ENCODE results near the gene DCDC2C.
"Not testable (repeated sequence)": the region's sequence is repeated elsewhere in the genome, so short reads cannot be mapped to it uniquely, and the experiment has no call there.

Gene DCDC2C

GRCh38 chr2:3807853-3808252, 104.5 kb downstream of the DCDC2C start:
- Histone ChIP-seq H3K4me2 (ENCODE audit: low read length) (no peak overlapping the region), H3K27ac (ENCODE audit: low read depth, low read length, poor library complexity, severe bottlenecking) (no peak overlapping the region), H3K9me3 (ENCODE audit: low read length) (no peaks in the 10 kb centered on the region), H3K27me3 (ENCODE audit: insufficient read depth, low read length) (no peaks in the 10 kb centered on the region; the same call in 1 of the 2 replicates), H3K79me2 (ENCODE audit: insufficient read depth, low read length) (no peaks in the 10 kb centered on the region), H3K4me3 (ENCODE audit: low read depth, low read length, poor library complexity, severe bottlenecking) (no peak overlapping the region), H2AFZ (ENCODE audit: low read length) (no peak overlapping the region), H3F3A (ENCODE audit: insufficient read depth, low read length) (no peaks in the 10 kb centered on the region), H3K36me3 (ENCODE audit: insufficient read depth, low read length) (no peaks in the 10 kb centered on the region), H4K20me1 (ENCODE audit: insufficient read depth, low read length) (no peaks in the 10 kb centered on the region), H3K4me1 (ENCODE audit: insufficient read depth, low read length, severe bottlenecking) (no peaks in the 10 kb centered on the region), H3K9ac (ENCODE audit: low read length) (no peak overlapping the region), H3K9me2 (ENCODE audit: low read depth, low read length) (no peaks in the 10 kb centered on the region)
- no peak for TF ChIP-seq CTCF (IDR thresholded peaks at IDR 0.05; ENCODE audit: low read length)
- no peak for TF ChIP-seq EZH2 (IDR thresholded peaks at IDR 0.05; ENCODE audit: borderline replicate concordance, low read length)

GRCh38 chr2:3814706-3815245, 111.4 kb downstream of the DCDC2C start:
- H3K4me2 ChIP-seq (ENCODE audit: low read length): no peak overlapping the region
- H3K36me3 ChIP-seq (ENCODE audit: insufficient read depth, low read length): no peaks in the 10 kb centered on the region
- no peak overlapping the region for H3K4me3 ChIP-seq (ENCODE audit: low read depth, low read length, poor library complexity, severe bottlenecking)
- H3K4me1 ChIP-seq (ENCODE audit: insufficient read depth, low read length, severe bottlenecking): no peaks in the 10 kb centered on the region
- H4K20me1 ChIP-seq (ENCODE audit: insufficient read depth, low read length): no peaks in the 10 kb centered on the region
- no peak for TF ChIP-seq EZH2 (IDR thresholded peaks at IDR 0.05; ENCODE audit: borderline replicate concordance, low read length)
- no peak for TF ChIP-seq CTCF (IDR thresholded peaks at IDR 0.05; ENCODE audit: low read length)
- no peak overlapping the region for H3K27ac ChIP-seq (ENCODE audit: low read depth, low read length, poor library complexity, severe bottlenecking)
- H3K9me3 ChIP-seq (ENCODE audit: low read length): no peaks in the 10 kb centered on the region
- H3K9me2 ChIP-seq (ENCODE audit: low read depth, low read length): no peaks in the 10 kb centered on the region
- no peak overlapping the region for H3K9ac ChIP-seq (ENCODE audit: low read length)
- no peaks in the 10 kb centered on the region for H3K79me2 ChIP-seq (ENCODE audit: insufficient read depth, low read length)
- H2AFZ ChIP-seq (ENCODE audit: low read length): no peak overlapping the region
- no peaks in the 10 kb centered on the region for H3K27me3 ChIP-seq (ENCODE audit: insufficient read depth, low read length)
- H3F3A ChIP-seq (ENCODE audit: insufficient read depth, low read length): no peaks in the 10 kb centered on the region

GRCh38 chr2:3817144-3817543, 113.8 kb downstream of the DCDC2C start:
- not testable (repeated sequence) for H3F3A ChIP-seq (ENCODE audit: insufficient read depth, low read length); H3K4me1 ChIP-seq (ENCODE audit: insufficient read depth, low read length, severe bottlenecking); H3K27me3 ChIP-seq (ENCODE audit: insufficient read depth, low read length); H2AFZ ChIP-seq (ENCODE audit: low read length); H3K4me2 ChIP-seq (ENCODE audit: low read length); H3K79me2 ChIP-seq (ENCODE audit: insufficient read depth, low read length); H3K4me3 ChIP-seq (ENCODE audit: low read depth, low read length, poor library complexity, severe bottlenecking); H4K20me1 ChIP-seq (ENCODE audit: insufficient read depth, low read length); H3K27ac ChIP-seq (ENCODE audit: low read depth, low read length, poor library complexity, severe bottlenecking); H3K9ac ChIP-seq (ENCODE audit: low read length); H3K9me3 ChIP-seq (ENCODE audit: low read length); H3K9me2 ChIP-seq (ENCODE audit: low read depth, low read length); H3K36me3 ChIP-seq (ENCODE audit: insufficient read depth, low read length)

- no peaks in the 10 kb centered on the region for H3K79me2 ChIP-seq (ENCODE audit: insufficient read depth, low read length)
These were observed 120.4 kb downstream of the DCDC2C start for GRCh38 chr2:3823748-3824147.

More at GRCh38 chr2:3823748-3824147, 120.4 kb downstream of the DCDC2C start:
- Histone ChIP-seq H3K9me2 (ENCODE audit: low read depth, low read length) (no peaks in the 10 kb centered on the region), H3K36me3 (ENCODE audit: insufficient read depth, low read length) (no peaks in the 10 kb centered on the region), H3K9ac (ENCODE audit: low read length) (no peak overlapping the region), H4K20me1 (ENCODE audit: insufficient read depth, low read length) (no peaks in the 10 kb centered on the region), H3K27me3 (ENCODE audit: insufficient read depth, low read length) (no peaks in the 10 kb centered on the region), H3F3A (ENCODE audit: insufficient read depth, low read length) (no peaks in the 10 kb centered on the region), H3K4me2 (ENCODE audit: low read length) (no peak overlapping the region), H3K4me3 (ENCODE audit: low read depth, low read length, poor library complexity, severe bottlenecking) (no peak overlapping the region), H3K9me3 (ENCODE audit: low read length) (no peaks in the 10 kb centered on the region), H3K4me1 (ENCODE audit: insufficient read depth, low read length, severe bottlenecking) (no peaks in the 10 kb centered on the region), H2AFZ (ENCODE audit: low read length) (no peak overlapping the region), H3K27ac (ENCODE audit: low read depth, low read length, poor library complexity, severe bottlenecking) (no peak overlapping the region)
- TF ChIP-seq EZH2 (IDR thresholded peaks at IDR 0.05; ENCODE audit: borderline replicate concordance, low read length) (no peak), CTCF (IDR thresholded peaks at IDR 0.05; ENCODE audit: low read length) (no peak)
